Measurements from ENCODE around the gene LCOR.

- TF ChIP-seq CTCF (IDR thresholded peaks at IDR 0.05) (no peak), POLR2A (IDR thresholded peaks at IDR 0.05) (no peak)
Observed at GRCh38 chr10:96999987-97000386, 167.9 kb downstream of the LCOR start.
